Endodermal cell (in vitro differentiated cells): ENCODE data around the gene VN1R4. TPM values are rescaled to one million over a fixed set of nuclear protein-coding genes. Genes with fewer than 3 reads are reported as not detected.
"Not testable (repeated sequence)": the region's sequence is repeated elsewhere in the genome, so short reads cannot be mapped to it uniquely, and the experiment has no call there.

Experiments used
- DNase-seq: peaks from one replicate; pipeline ENCODE4 v3.0.0-alpha.2; 2017
- H3K27ac ChIP-seq: 2 replicates; pipeline ENCODE4 v1.5.1; 2013; ENCODE audit warnings: mild to moderate bottlenecking, low read depth, low read length, moderate library complexity
- H3K27me3 ChIP-seq: 2 replicates; pipeline ENCODE4 v1.6.1; 2013; ENCODE audit warnings: mild to moderate bottlenecking, low read length, moderate library complexity; ENCODE audit not compliant: insufficient read depth, control insufficient read depth, poor library complexity, severe bottlenecking
- H3K36me3 ChIP-seq: 2 replicates; pipeline ENCODE4 v1.7.0; 2013; ENCODE audit warnings: mild to moderate bottlenecking, low read length, moderate library complexity; ENCODE audit not compliant: control insufficient read depth, insufficient read depth
- H3K4me1 ChIP-seq: one replicate; pipeline ENCODE4 v1.7.0; 2013; ENCODE audit warnings: low read length; ENCODE audit not compliant: control insufficient read depth, insufficient read depth
- H3K4me3 ChIP-seq: 2 replicates; pipeline ENCODE4 v1.5.1; 2013; ENCODE audit warnings: mild to moderate bottlenecking, low read length, moderate library complexity
- H3K9ac ChIP-seq: 2 replicates; pipeline ENCODE4 v1.6.1; 2013; ENCODE audit warnings: mild to moderate bottlenecking, low read length, moderate library complexity; ENCODE audit not compliant: poor library complexity, severe bottlenecking; ENCODE audit errors: extremely low read depth
- H3K9me3 ChIP-seq: 2 replicates; pipeline ENCODE4 v1.6.1; 2013; ENCODE audit warnings: mild to moderate bottlenecking, low read length, moderate library complexity; ENCODE audit not compliant: control insufficient read depth
- H3K27ac Mint-ChIP-seq: 2 replicates; pipeline ENCODE4 v1.8.0; 2020; ENCODE audit warnings: mixed read lengths
- H3K27me3 Mint-ChIP-seq: 2 replicates; pipeline ENCODE4 v1.8.0; 2021; ENCODE audit warnings: mild to moderate bottlenecking, mixed read lengths; ENCODE audit not compliant: insufficient read depth
- H3K36me3 Mint-ChIP-seq: 2 replicates; pipeline ENCODE4 v1.8.0; 2020; ENCODE audit warnings: low read depth, mixed read lengths
- H3K4me1 Mint-ChIP-seq: 2 replicates; pipeline ENCODE4 v1.8.0; 2020; ENCODE audit warnings: mixed read lengths
- H3K4me3 Mint-ChIP-seq: 2 replicates; pipeline ENCODE4 v1.8.0; 2020; ENCODE audit warnings: mild to moderate bottlenecking, moderate library complexity, mixed read lengths
- H3K9me3 Mint-ChIP-seq: 2 replicates; pipeline ENCODE4 v1.8.0; 2020; ENCODE audit warnings: mild to moderate bottlenecking, mixed read lengths
- CTCF ChIP-seq: fragments of 200-600 bp; sonication (generic); conservative IDR thresholded peaks from 2 replicates; pipeline ENCODE4 v1.5.0; 2021; ENCODE audit warnings: antibody characterized with exemption, mild to moderate bottlenecking
- WGBS, 2 experiments: methylation state at CpG; one replicate each; pipeline versions ENCODE4 v1.1.5 to v1.1.7; 2013; ENCODE audit warnings: missing lambda C conversion rate in 2 of 2, mixed read lengths in 1 of 2; ENCODE audit not compliant: insufficient coverage in 1 of 2, insufficient read length in 1 of 2; 5-methylcytosine and 5-hydroxymethylcytosine counted together
- total RNA-seq, 2 donors: library from RNA; stranded (reverse); fragmentation: NEBNext Ultra II Directional in 1 of 2; extraction: Animal tissue kit (Norgen Biotek cat#: 25700) in 1 of 2; gene quantifications; 2 replicates in 1 of 2; 3 replicates in 1 of 2; pipeline ENCODE4 v1.2.1, GENCODE V29; 2021

The VN1R4 gene
- total RNA-seq, 2 donors from 2014 or later = not detected

- not testable (repeated sequence) for H3K4me3 ChIP-seq, H3K9me3 Mint-ChIP-seq, H3K27ac Mint-ChIP-seq, H3K4me1 ChIP-seq, H3K4me3 Mint-ChIP-seq, H3K36me3 ChIP-seq, H3K9me3 ChIP-seq, H3K36me3 Mint-ChIP-seq, DNase-seq, H3K4me1 Mint-ChIP-seq, H3K27ac ChIP-seq, H3K9ac ChIP-seq
- TF ChIP-seq CTCF = peak; percentile 36
- peaks cover 33% of the 10 kb centered on the region for H3K27me3 Mint-ChIP-seq
- H3K27me3 ChIP-seq = peaks cover 14% of the 10 kb centered on the region
- WGBS, 2 experiments = no CpG with 5 or more reads among the region's 8 CpGs
These were observed 33.8 kb upstream of the VN1R4 start for GRCh38 chr19:53301341-53301740.

DNA sequence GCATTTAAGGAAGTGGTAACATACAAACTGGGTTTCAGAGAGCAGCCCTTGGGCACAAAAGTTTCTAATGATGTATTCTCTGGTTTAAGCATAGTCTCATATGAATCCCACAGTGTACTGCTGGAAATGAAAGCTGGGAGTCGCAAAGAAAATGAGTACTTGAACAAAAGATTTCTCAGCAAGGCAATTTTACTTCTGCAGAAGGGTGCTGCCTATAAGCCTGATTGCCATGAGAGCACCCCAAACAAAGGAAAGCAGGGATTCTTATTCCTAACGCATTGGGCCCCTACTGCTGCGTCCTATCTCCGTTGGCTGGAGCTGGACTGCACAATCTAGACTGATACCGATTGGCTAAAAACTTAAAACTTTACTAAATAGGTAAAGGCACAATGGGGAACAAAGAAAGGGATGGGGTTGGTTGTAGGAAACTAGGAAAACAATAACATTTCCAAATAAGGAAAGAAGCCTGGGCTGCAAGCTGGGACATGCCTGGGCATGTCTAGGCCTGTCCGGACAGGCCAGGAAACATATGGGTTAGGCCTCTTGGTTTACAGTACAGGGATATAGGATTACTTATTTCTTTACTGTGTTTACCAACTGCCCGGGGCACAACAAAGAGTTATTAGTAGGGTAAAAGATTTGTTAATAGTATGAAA is 27.4 kb upstream of the VN1R4 start:
- Histone ChIP-seq H3K4me3 (peak overlapping the region; percentile 26), H3K9ac (no peak overlapping the region), H3K4me1 (no peaks in the 10 kb centered on the region), H3K9me3 (peaks cover 43% of the 10 kb centered on the region), H3K27me3 (no peaks in the 10 kb centered on the region), H3K27ac (no peak overlapping the region), H3K36me3 (no peaks in the 10 kb centered on the region)
- TF ChIP-seq CTCF = no peak
- H3K27ac Mint-ChIP-seq = no peak overlapping the region
- peaks cover 2% of the 10 kb centered on the region for H3K27me3 Mint-ChIP-seq
- DNase-seq = peak; percentile 64
- H3K9me3 Mint-ChIP-seq = peaks cover 51% of the 10 kb centered on the region
- WGBS, 2 experiments = 78 to 93% methylated on average over 2 to 7 of the region's 7 CpGs
- H3K4me3 Mint-ChIP-seq = no peak overlapping the region
- no peaks in the 10 kb centered on the region for H3K4me1 Mint-ChIP-seq
- H3K36me3 Mint-ChIP-seq = no peaks in the 10 kb centered on the region

DNA sequence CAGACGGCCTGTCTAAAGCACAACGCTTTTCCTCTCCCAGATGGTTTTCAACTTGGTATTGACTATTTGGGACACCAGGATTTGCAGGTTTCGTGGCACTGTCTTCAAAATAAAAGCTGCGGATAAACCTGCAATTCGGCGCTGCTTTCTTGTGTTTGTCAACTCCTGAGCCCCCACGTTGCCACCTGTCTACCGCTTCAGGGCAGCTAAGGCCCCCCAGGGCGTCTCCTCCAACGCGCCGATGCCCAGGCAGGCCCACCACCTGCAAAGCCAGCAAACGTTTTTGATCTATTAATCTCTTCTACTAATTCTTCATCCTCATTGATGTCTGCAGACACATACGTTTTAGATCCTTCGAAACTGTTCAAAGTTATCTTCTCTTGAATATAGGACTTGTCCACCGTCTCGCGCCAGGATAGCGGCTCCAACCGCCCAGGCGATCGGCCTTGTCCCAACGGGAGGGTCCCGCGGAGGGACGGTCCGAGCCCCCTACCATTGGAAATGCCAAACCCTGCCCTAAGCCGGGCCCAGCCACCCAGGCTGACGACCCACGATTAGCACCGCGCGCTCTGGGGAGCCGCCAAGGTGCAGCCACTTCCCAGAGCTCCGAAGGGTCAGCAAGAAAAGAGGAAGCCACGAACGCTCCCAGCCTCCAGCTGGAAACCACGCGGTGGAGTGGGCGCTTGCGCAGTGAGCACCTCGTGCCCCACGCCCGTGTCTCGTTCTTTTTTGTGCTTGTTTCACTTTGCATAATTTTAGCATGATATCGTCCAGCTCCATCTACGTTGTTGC is 23.4 kb upstream of the VN1R4 start:
- Mint-ChIP-seq H3K27ac (no peak overlapping the region), H3K36me3 (no peaks in the 10 kb centered on the region), H3K9me3 (peaks cover 45% of the 10 kb centered on the region), H3K4me1 (no peaks in the 10 kb centered on the region), H3K4me3 (no peak overlapping the region), H3K27me3 (peaks cover 4% of the 10 kb centered on the region)
- Histone ChIP-seq H3K4me1 (no peaks in the 10 kb centered on the region), H3K27ac (no peak overlapping the region), H3K9ac (no peak overlapping the region), H3K36me3 (no peaks in the 10 kb centered on the region), H3K4me3 (no peak overlapping the region), H3K9me3 (peaks cover 36% of the 10 kb centered on the region), H3K27me3 (no peaks in the 10 kb centered on the region)
- DNase-seq = no peak
- TF ChIP-seq CTCF = no peak
- 91 to 95% methylated on average over 38 to 47 of the region's 47 CpGs for WGBS, 2 experiments
